Neuronal stem cell (in vitro differentiated cells): Measurements from ENCODE around the gene CAMTA1.

ENCODE experiments used
- DNase-seq: peaks from one replicate; pipeline ENCODE4 v3.0.0-alpha.2; 2013; ENCODE audit warnings: low spot score
- H2AFZ ChIP-seq: one replicate; pipeline ENCODE4 v1.6.1; 2013; ENCODE audit warnings: mild to moderate bottlenecking, low read length, inconsistent platforms
- H2AK5ac ChIP-seq: 2 replicates; pipeline ENCODE4 v1.6.1; 2013; ENCODE audit warnings: low read depth, mild to moderate bottlenecking, inconsistent platforms, low read length, moderate library complexity, mixed read lengths
- H2BK120ac ChIP-seq: 2 replicates; pipeline ENCODE4 v1.6.1; 2013; ENCODE audit warnings: low read depth, mild to moderate bottlenecking, inconsistent platforms, low read length, moderate library complexity, mixed read lengths
- H2BK12ac ChIP-seq: one replicate; pipeline ENCODE4 v1.6.1; 2013; ENCODE audit warnings: low read length, inconsistent platforms
- H2BK15ac ChIP-seq: 2 replicates; pipeline ENCODE4 v1.6.1; 2013; ENCODE audit warnings: mild to moderate bottlenecking, low read length, inconsistent platforms, mixed read lengths
- H2BK5ac ChIP-seq: one replicate; pipeline ENCODE4 v1.6.1; 2013; ENCODE audit warnings: inconsistent platforms, mild to moderate bottlenecking, low read length, moderate library complexity
- H3K14ac ChIP-seq: one replicate; pipeline ENCODE4 v1.6.1; 2013; ENCODE audit warnings: low read length, inconsistent platforms
- H3K18ac ChIP-seq: 2 replicates; pipeline ENCODE4 v1.6.1; 2013; ENCODE audit warnings: low read length, inconsistent platforms
- H3K23ac ChIP-seq: 2 replicates; pipeline ENCODE4 v1.6.1; 2013; ENCODE audit warnings: low read depth, mild to moderate bottlenecking, mixed read lengths, low read length, inconsistent platforms; ENCODE audit not compliant: poor library complexity
- H3K27ac ChIP-seq: replicated peaks from 3 replicates; pipeline ENCODE4 v1.5.1; 2013; ENCODE audit warnings: low read length, inconsistent platforms
- H3K27me3 ChIP-seq, 3 experiments: 2 replicates each; pipeline ENCODE4 v1.6.1; 2013; ENCODE audit warnings: low read length in 3 of 3, mild to moderate bottlenecking in 2 of 3, inconsistent platforms in 1 of 3, low read depth in 1 of 3, mixed read lengths in 1 of 3, moderate library complexity in 1 of 3; ENCODE audit not compliant: control insufficient read depth in 3 of 3, insufficient read depth in 3 of 3
- H3K36me3 ChIP-seq, 2 donors: replicated peaks in 1 of 2; 2 replicates each; pipeline ENCODE4 v1.6.1; 2013; ENCODE audit warnings: low read length in 2 of 2; ENCODE audit not compliant: control insufficient read depth in 2 of 2, insufficient read depth in 2 of 2
- H3K4ac ChIP-seq: 2 replicates; pipeline ENCODE4 v1.6.1; 2013; ENCODE audit warnings: inconsistent platforms, mild to moderate bottlenecking, low read length, moderate library complexity
- H3K4me1 ChIP-seq, 2 donors: 1 replicate in 1 of 2; 2 replicates in 1 of 2; pipeline ENCODE4 v1.6.1; 2013; ENCODE audit warnings: low read length in 2 of 2, low read depth in 1 of 2; ENCODE audit not compliant: control insufficient read depth in 2 of 2, insufficient read depth in 1 of 2
- H3K4me2 ChIP-seq: one replicate; pipeline ENCODE4 v1.6.1; 2013; ENCODE audit warnings: mild to moderate bottlenecking, low read length, inconsistent platforms; ENCODE audit not compliant: insufficient read depth, poor library complexity, severe bottlenecking
- H3K4me3 ChIP-seq, 2 donors: 2 replicates each; pipeline ENCODE4 v1.5.1; 2013; ENCODE audit warnings: low read length in 2 of 2, mild to moderate bottlenecking in 2 of 2, inconsistent platforms in 1 of 2, moderate library complexity in 1 of 2
- H3K79me1 ChIP-seq: one replicate; pipeline ENCODE4 v1.6.1; 2013; ENCODE audit warnings: low read depth, mild to moderate bottlenecking, inconsistent platforms, low read length, moderate library complexity
- H3K9ac ChIP-seq: one replicate; pipeline ENCODE4 v1.6.1; 2013; ENCODE audit warnings: mild to moderate bottlenecking, low read depth, low read length, inconsistent platforms; ENCODE audit not compliant: poor library complexity
- H3K9me3 ChIP-seq, 2 donors: replicated peaks in 1 of 2; 2 replicates each; pipeline versions ENCODE3 to v1.6.1; 2013; ENCODE audit warnings: low read length in 2 of 2, mild to moderate bottlenecking in 2 of 2, inconsistent platforms in 1 of 2, low read depth in 1 of 2, mixed read lengths in 1 of 2, moderate library complexity in 1 of 2; ENCODE audit not compliant: control insufficient read depth in 2 of 2, insufficient read depth in 1 of 2
- H4K8ac ChIP-seq: one replicate; pipeline ENCODE4 v1.6.1; 2013; ENCODE audit warnings: low read depth, mild to moderate bottlenecking, inconsistent platforms, low read length, moderate library complexity
- H4K91ac ChIP-seq: one replicate; pipeline ENCODE4 v1.6.1; 2013; ENCODE audit warnings: low read length, low read depth, mild to moderate bottlenecking, inconsistent platforms; ENCODE audit not compliant: poor library complexity
- WGBS, 2 donors: extraction: QIAGEN DNeasy Blood & Tissue Kit; methylation state at CpG; one replicate each; pipeline ENCODE4 v1.1.7; 2013; ENCODE audit warnings: missing lambda C conversion rate in 2 of 2, mixed read lengths in 1 of 2; ENCODE audit not compliant: insufficient read length in 2 of 2, insufficient replicate concordance in 1 of 2; ENCODE audit errors: extremely low coverage in 2 of 2; 5-methylcytosine and 5-hydroxymethylcytosine counted together

CAMTA1 gene

GRCh38 chr1:7294636-7295035, 509.4 kb downstream of the CAMTA1 start:
- Histone ChIP-seq H2BK12ac (no peak overlapping the region), H4K8ac (no peak overlapping the region), H2BK5ac (no peak overlapping the region), H3K4me1 (peaks cover 0 to 17% of the 10 kb centered on the region in 2 donors), H3K36me3 (no peaks in the 10 kb centered on the region), H3K9ac (no peak overlapping the region), H3K9me3 (peaks cover 0 to 3% of the 10 kb centered on the region in 2 donors), H3K79me1 (no peaks in the 10 kb centered on the region), H3K27me3 (peaks cover 0 to 24% (median 0%) of the 10 kb centered on the region in 3 experiments), H3K23ac (no peak overlapping the region), H3K4me2 (no peak overlapping the region), H3K27ac (no peak overlapping the region), H2BK15ac (no peak overlapping the region), H3K4me3 (no peak overlapping the region), H3K4ac (no peak overlapping the region), H2AFZ (no peak overlapping the region), H3K14ac (no peak overlapping the region), H3K18ac (peak overlapping the region; percentile 30), H2BK120ac (no peak overlapping the region), H4K91ac (no peak overlapping the region), H2AK5ac (no peak overlapping the region)
- WGBS, 2 donors = no CpG with 5 or more reads among the region's 7 CpGs
- no peak for DNase-seq

GRCh38 chr1:7295946-7296345, 510.7 kb downstream of the CAMTA1 start:
- H3K79me1 ChIP-seq = no peaks in the 10 kb centered on the region
- DNase-seq = no peak
- no peak overlapping the region for H3K4me2 ChIP-seq
- H3K27me3 ChIP-seq = peaks cover 0 to 27% (median 0%) of the 10 kb centered on the region in 3 experiments
- H2AFZ ChIP-seq = no peak overlapping the region
- H2BK5ac ChIP-seq = no peak overlapping the region
- H3K36me3 ChIP-seq = no peaks in the 10 kb centered on the region
- no CpG with 5 or more reads among the region's 6 CpGs for WGBS, 2 donors
- H3K18ac ChIP-seq = no peak overlapping the region
- H2BK120ac ChIP-seq = no peak overlapping the region
- peaks cover 0 to 3% of the 10 kb centered on the region in 2 donors for H3K9me3 ChIP-seq
- H3K27ac ChIP-seq = no peak overlapping the region
- no peak overlapping the region for H2AK5ac ChIP-seq
- H4K8ac ChIP-seq = no peak overlapping the region
- H2BK12ac ChIP-seq = no peak overlapping the region
- no peak overlapping the region for H3K9ac ChIP-seq
- H3K4ac ChIP-seq = no peak overlapping the region
- peaks cover 0 to 19% of the 10 kb centered on the region in 2 donors for H3K4me1 ChIP-seq
- H3K14ac ChIP-seq = no peak overlapping the region
- no peak overlapping the region for H3K4me3 ChIP-seq
- no peak overlapping the region for H4K91ac ChIP-seq
- no peak overlapping the region for H2BK15ac ChIP-seq
- no peak overlapping the region for H3K23ac ChIP-seq

- peaks cover 0 to 24% (median 0%) of the 10 kb centered on the region in 3 experiments for H3K27me3 ChIP-seq
- no peaks in the 10 kb centered on the region for H3K36me3 ChIP-seq
- H2AFZ ChIP-seq = no peak overlapping the region
- H3K79me1 ChIP-seq = no peaks in the 10 kb centered on the region
- H4K8ac ChIP-seq = no peak overlapping the region
- no peak overlapping the region for H3K23ac ChIP-seq
- peaks cover 0 to 25% of the 10 kb centered on the region in 2 donors for H3K4me1 ChIP-seq
- no peak overlapping the region for H2BK120ac ChIP-seq
- H3K9ac ChIP-seq = no peak overlapping the region
- H3K4ac ChIP-seq = no peak overlapping the region
- no peak overlapping the region for H3K18ac ChIP-seq
- no peak overlapping the region for H2BK15ac ChIP-seq
- no peak overlapping the region for H3K14ac ChIP-seq
- DNase-seq = no peak
- no peak overlapping the region for H2BK5ac ChIP-seq
- peaks cover 0 to 3% of the 10 kb centered on the region in 2 donors for H3K9me3 ChIP-seq
- no peak overlapping the region for H3K4me2 ChIP-seq
- no peak overlapping the region for H4K91ac ChIP-seq
- H3K4me3 ChIP-seq = no peak overlapping the region
- no peak overlapping the region for H2AK5ac ChIP-seq
- H3K27ac ChIP-seq = no peak overlapping the region
- no peak overlapping the region for H2BK12ac ChIP-seq
Measured at GRCh38 chr1:7296968-7297367, 511.7 kb downstream of the CAMTA1 start.

GRCh38 chr1:7298145-7298544, 512.9 kb downstream of the CAMTA1 start:
- Histone ChIP-seq H2BK120ac (no peak overlapping the region), H4K91ac (no peak overlapping the region), H3K36me3 (no peaks in the 10 kb centered on the region), H4K8ac (no peak overlapping the region), H3K9me3 (peaks cover 0 to 3% of the 10 kb centered on the region in 2 donors), H2AK5ac (no peak overlapping the region), H3K27me3 (peaks cover 0 to 24% (median 0%) of the 10 kb centered on the region in 3 experiments), H3K4me1 (peaks cover 0 to 20% of the 10 kb centered on the region in 2 donors), H2BK5ac (no peak overlapping the region), H3K4me2 (no peak overlapping the region), H2BK15ac (no peak overlapping the region), H3K14ac (no peak overlapping the region), H3K18ac (no peak overlapping the region), H2BK12ac (no peak overlapping the region), H3K9ac (no peak overlapping the region), H2AFZ (no peak overlapping the region), H3K4ac (no peak overlapping the region), H3K27ac (no peak overlapping the region), H3K4me3 (no peak overlapping the region), H3K79me1 (no peaks in the 10 kb centered on the region), H3K23ac (no peak overlapping the region)
- no peak for DNase-seq
- no CpG with 5 or more reads among the region's 4 CpGs for WGBS, 2 donors
